Prostate gland (tissue), 2 donors: ENCODE data around the gene C19orf12. TPM values are rescaled to one million over a fixed set of nuclear protein-coding genes. Genes with fewer than 3 reads are reported as not detected.
"Not testable (repeated sequence)": the region's sequence is repeated elsewhere in the genome, so short reads cannot be mapped to it uniquely, and the experiment has no call there.

Source experiments
- DNase-seq: peaks from one replicate; pipeline ENCODE4 v3.0.0-alpha.2; 2019; ENCODE audit warnings: low spot score
- H3K27ac ChIP-seq, 2 donors: fragments of 200-600 bp; sonication (generic); 2 replicates each; pipeline ENCODE4 v1.5.1; 2017 to 2019
- H3K27me3 ChIP-seq: fragments of 200-600 bp; sonication (generic); replicated peaks from 2 replicates; pipeline ENCODE4 v1.5.1; 2019; ENCODE audit not compliant: insufficient read depth
- H3K36me3 ChIP-seq, 2 donors: fragments of 200-600 bp; sonication (generic); 1 replicate in 1 of 2; 2 replicates in 1 of 2; pipeline versions ENCODE4 v1.5.1 to v1.8.1; 2017 to 2019
- H3K4me1 ChIP-seq: fragments of 200-600 bp; sonication (generic); replicated peaks from 2 replicates; pipeline ENCODE4 v1.5.1; 2019
- H3K4me3 ChIP-seq, 2 donors: fragments of 200-600 bp; sonication (generic); 2 replicates each; pipeline ENCODE4 v1.5.1; 2017 to 2019
- H3K9me3 ChIP-seq: fragments of 200-600 bp; sonication (generic); 2 replicates; pipeline ENCODE4 v1.5.1; 2017
- CTCF ChIP-seq, 4 experiments: fragments of 200-600 bp in 2 of 4; fragments of 450-650 bp in 2 of 4; sonication (generic) in 2 of 4; IDR thresholded peaks; 1 replicate in 3 of 4; 2 replicates in 1 of 4; pipeline ENCODE4 v1.5.1; 2016 to 2019; ENCODE audit warnings: antibody characterized with exemption in 4 of 4, mild to moderate bottlenecking in 2 of 4, moderate library complexity in 2 of 4
- POLR2A ChIP-seq: fragments of 450-650 bp; IDR thresholded peaks from one replicate; pipeline ENCODE4 v1.6.1; 2016; ENCODE audit warnings: antibody characterized with exemption, mild to moderate bottlenecking
- POLR2AphosphoS5 ChIP-seq: sonication (generic); formaldehyde crosslinking; IDR thresholded peaks from one replicate; pipeline ENCODE4 v1.6.1; 2017; ENCODE audit warnings: antibody characterized with exemption
- WGBS: methylation state at CpG from one replicate; pipeline ENCODE4 v1.1.5; 2018; 5-methylcytosine and 5-hydroxymethylcytosine counted together
- intact Hi-C: fragments of 100-400 bp; cut with DNase I; formaldehyde crosslinking; loops from one replicate; pipeline ENCODE4 v1.14.2; 2022
- total RNA-seq, 2 donors: library from RNA; depleted of rRNA; stranded (reverse); fragments of >200 nt; gene quantifications; one replicate each; pipeline ENCODE4 v1.1.0, GENCODE V29; 2016

C19orf12 gene
- total RNA-seq, 2 donors from 2014 or later = 27.9 to 42.4 TPM

GRCh38 chr19:29711584-29712132, 3.4 kb downstream of the C19orf12 start:
- TF ChIP-seq POLR2A (no peak), CTCF (IDR thresholded peaks at IDR 0.05) (no peak), POLR2AphosphoS5 (no peak)
- no peaks in the 10 kb centered on the region for H3K9me3 ChIP-seq
- no peaks in the 10 kb centered on the region for H3K27me3 ChIP-seq
- H3K27ac ChIP-seq = no peak overlapping the region
- DNase-seq = no peak
- H3K4me3 ChIP-seq = no peak overlapping the region
- intact Hi-C loops = loop anchor here (10.0 kb wide), 1 partner anchor 47 kb away; the partner anchor contains the start of gene PLEKHF1
- no peaks in the 10 kb centered on the region for H3K36me3 ChIP-seq
- 83% methylated on average over 6 of the region's 6 CpGs for WGBS
- H3K4me1 ChIP-seq = peaks cover 5% of the 10 kb centered on the region

- DNase-seq, H3K9me3 ChIP-seq, intact Hi-C loops, H3K27ac ChIP-seq, H3K4me3 ChIP-seq, H3K36me3 ChIP-seq, H3K27me3 ChIP-seq, H3K4me1 ChIP-seq: not testable (repeated sequence)
- WGBS = 91% methylated on average over 2 of the region's 2 CpGs
These were observed 5.6 kb downstream of the C19orf12 start for GRCh38 chr19:29709440-29709798.

- TF ChIP-seq CTCF (IDR thresholded peaks at IDR 0.05) (no peak), POLR2A (no peak), POLR2AphosphoS5 (no peak)
- WGBS = 84% methylated on average over 18 of the region's 18 CpGs
- no peaks in the 10 kb centered on the region for H3K36me3 ChIP-seq
- no peak overlapping the region for H3K4me3 ChIP-seq
- peaks cover 3% of the 10 kb centered on the region for H3K4me1 ChIP-seq
- no peaks in the 10 kb centered on the region for H3K9me3 ChIP-seq
- no peak for DNase-seq
- no peak overlapping the region for H3K27ac ChIP-seq
- H3K27me3 ChIP-seq = no peaks in the 10 kb centered on the region
- intact Hi-C loops = no loop called here
These were observed 6.3 kb downstream of the C19orf12 start for GRCh38 chr19:29708554-29709439.

GRCh38 chr19:29706635-29707034, 8.4 kb downstream of the C19orf12 start:
- Histone ChIP-seq H3K27ac (no peak overlapping the region), H3K4me3 (no peak overlapping the region), H3K36me3 (no peaks in the 10 kb centered on the region), H3K27me3 (no peaks in the 10 kb centered on the region), H3K4me1 (no peaks in the 10 kb centered on the region), H3K9me3 (no peaks in the 10 kb centered on the region)
- TF ChIP-seq POLR2AphosphoS5 = no peak
- TF ChIP-seq CTCF (IDR thresholded peaks at IDR 0.05) = no peak
- no peak for TF ChIP-seq POLR2A
- intact Hi-C loops = no loop called here
- WGBS = 77% methylated on average over 6 of the region's 6 CpGs
- DNase-seq = no peak

GRCh38 chr19:29705706-29706105, 9.4 kb downstream of the C19orf12 start:
- 93% methylated on average over 9 of the region's 9 CpGs for WGBS

More at GRCh38 chr19:29705706-29706105, 9.4 kb downstream of the C19orf12 start:
- DNase-seq = no peak
- no peaks in the 10 kb centered on the region for H3K27me3 ChIP-seq
- H3K9me3 ChIP-seq = no peaks in the 10 kb centered on the region
- H3K4me1 ChIP-seq = no peaks in the 10 kb centered on the region
- no peak overlapping the region for H3K27ac ChIP-seq
- TF ChIP-seq POLR2A (no peak), CTCF (IDR thresholded peaks at IDR 0.05) (no peak), POLR2AphosphoS5 (no peak)
- H3K4me3 ChIP-seq = no peak overlapping the region
- intact Hi-C loops = no loop called here
- no peaks in the 10 kb centered on the region for H3K36me3 ChIP-seq
